ENCODE results near the gene EFHB. TPM values are rescaled to one million over a fixed set of nuclear protein-coding genes. Genes with fewer than 3 reads are reported as not detected.

EFHB gene
- total and polyA plus RNA-seq, 2 of the 13 experiments (the other 11 are each of a cell fraction or from before 2014, with no cell fraction given) = 0.15 to 0.42 TPM

DNA sequence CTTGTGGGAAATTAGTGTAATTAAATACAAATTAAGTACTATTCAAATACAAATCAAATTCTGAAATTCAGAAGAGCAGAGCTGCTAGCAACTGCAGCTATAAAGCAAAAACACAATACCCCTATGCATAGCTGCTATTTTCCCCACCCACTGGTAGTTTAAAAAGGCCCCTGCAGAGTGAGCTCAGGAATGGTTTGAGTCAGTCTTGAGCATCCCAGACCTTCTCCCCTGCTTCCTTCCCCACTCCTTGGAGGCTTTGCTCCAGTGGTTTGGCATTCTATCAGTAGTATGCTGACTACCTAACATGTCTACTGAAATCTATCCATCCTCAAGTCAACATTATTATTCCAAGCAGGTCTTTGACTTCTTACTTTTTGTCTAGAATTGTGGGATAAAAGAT is 53.0 kb downstream of the EFHB start (continued):
- no peak for TF ChIP-seq DNMT3B (CRISPR knock-in tag; conservative IDR thresholded peaks at IDR 0.05)

DNA sequence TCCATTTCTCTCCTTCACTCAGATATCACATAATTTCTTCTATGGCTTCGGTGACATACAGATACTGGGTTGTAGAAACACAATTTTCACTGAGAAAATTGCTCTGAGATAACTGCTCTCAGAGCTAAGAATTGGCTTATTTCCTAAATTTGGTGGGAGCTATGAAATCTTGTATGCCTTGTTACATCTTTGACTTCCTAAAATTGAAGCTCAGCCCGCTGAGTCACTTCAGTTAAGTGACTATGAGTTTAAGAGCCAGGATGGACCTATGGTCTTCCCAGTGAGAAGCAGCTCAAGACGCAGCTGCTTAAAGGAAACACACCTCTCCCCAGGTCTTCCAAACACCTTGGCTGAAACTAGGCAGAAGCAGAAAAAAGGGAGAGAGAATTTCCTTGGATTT is 56.4 kb downstream of the EFHB start:
- intact Hi-C loops (cut with micrococcal nuclease; ENCODE audit: unreplicated experiment) (no loop called here), in situ Hi-C loops (cut with HindIII; ENCODE audit: extremely low pct_ligation_motif_present, low pct_unique_long_range_greater_than_20kb) (no loop called here)
- H2AFZ ChIP-seq (ENCODE audit: low read length) = no peak overlapping the region
- CTCF ChIA-PET (ENCODE audit: low intra/inter-chr PET ratio, low total read pairs) = no interaction called here
- no peaks in the 10 kb centered on the region for H3K36me3 ChIP-seq (replicated peaks in 1 of 2; ENCODE audit: control insufficient read depth in 1 of 2, insufficient read depth in 2 of 2, low read length in 2 of 2)
- POLR2A ChIA-PET = no interaction called here
- FAIRE-seq (no peak), DNase-seq (ENCODE audit: low spot score) (no peak), ATAC-seq (no peak)
- TF ChIP-seq FOSL1 (CRISPR knock-in tag; IDR thresholded peaks at IDR 0.05; ENCODE audit: borderline replicate concordance) (no peak), PHB2 (IDR thresholded peaks at IDR 0.05; ENCODE audit: partially characterized antibody) (no peak), ZNF564 (CRISPR knock-in tag; IDR thresholded peaks at IDR 0.05) (no peak), RXRA (CRISPR knock-in tag; IDR thresholded peaks at IDR 0.05) (no peak), ZNF841 (CRISPR knock-in tag; IDR thresholded peaks at IDR 0.05; ENCODE audit: borderline replicate concordance) (no peak), PRMT3 (CRISPR knock-in tag; IDR thresholded peaks at IDR 0.05; ENCODE audit: borderline replicate concordance, low read depth) (no peak), REXO4 (CRISPR knock-in tag; IDR thresholded peaks at IDR 0.05; ENCODE audit: borderline replicate concordance) (no peak)
- TF ChIP-seq, protein P1, sequence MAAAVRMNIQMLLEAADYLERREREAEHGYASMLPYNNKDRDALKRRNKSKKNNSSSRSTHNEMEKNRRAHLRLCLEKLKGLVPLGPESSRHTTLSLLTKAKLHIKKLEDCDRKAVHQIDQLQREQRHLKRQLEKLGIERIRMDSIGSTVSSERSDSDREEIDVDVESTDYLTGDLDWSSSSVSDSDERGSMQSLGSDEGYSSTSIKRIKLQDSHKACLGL (CRISPR knock-in tag; IDR thresholded peaks at IDR 0.05) = no peak
- TF ChIP-seq, protein P2, sequence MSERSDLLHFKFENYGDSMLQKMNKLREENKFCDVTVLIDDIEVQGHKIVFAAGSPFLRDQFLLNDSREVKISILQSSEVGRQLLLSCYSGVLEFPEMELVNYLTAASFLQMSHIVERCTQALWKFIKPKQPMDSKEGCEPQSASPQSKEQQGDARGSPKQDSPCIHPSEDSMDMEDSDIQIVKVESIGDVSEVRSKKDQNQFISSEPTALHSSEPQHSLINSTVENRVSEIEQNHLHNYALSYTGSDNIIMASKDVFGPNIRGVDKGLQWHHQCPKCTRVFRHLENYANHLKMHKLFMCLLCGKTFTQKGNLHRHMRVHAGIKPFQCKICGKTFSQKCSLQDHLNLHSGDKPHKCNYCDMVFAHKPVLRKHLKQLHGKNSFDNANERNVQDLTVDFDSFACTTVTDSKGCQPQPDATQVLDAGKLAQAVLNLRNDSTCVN (CRISPR knock-in tag; IDR thresholded peaks at IDR 0.05; ENCODE audit: borderline replicate concordance) = no peak
- TF ChIP-seq, protein P3, sequence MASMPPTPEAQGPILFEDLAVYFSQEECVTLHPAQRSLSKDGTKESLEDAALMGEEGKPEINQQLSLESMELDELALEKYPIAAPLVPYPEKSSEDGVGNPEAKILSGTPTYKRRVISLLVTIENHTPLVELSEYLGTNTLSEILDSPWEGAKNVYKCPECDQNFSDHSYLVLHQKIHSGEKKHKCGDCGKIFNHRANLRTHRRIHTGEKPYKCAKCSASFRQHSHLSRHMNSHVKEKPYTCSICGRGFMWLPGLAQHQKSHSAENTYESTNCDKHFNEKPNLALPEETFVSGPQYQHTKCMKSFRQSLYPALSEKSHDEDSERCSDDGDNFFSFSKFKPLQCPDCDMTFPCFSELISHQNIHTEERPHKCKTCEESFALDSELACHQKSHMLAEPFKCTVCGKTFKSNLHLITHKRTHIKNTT (CRISPR knock-in tag; IDR thresholded peaks at IDR 0.05) = no peak
- TF ChIP-seq, protein P4, sequence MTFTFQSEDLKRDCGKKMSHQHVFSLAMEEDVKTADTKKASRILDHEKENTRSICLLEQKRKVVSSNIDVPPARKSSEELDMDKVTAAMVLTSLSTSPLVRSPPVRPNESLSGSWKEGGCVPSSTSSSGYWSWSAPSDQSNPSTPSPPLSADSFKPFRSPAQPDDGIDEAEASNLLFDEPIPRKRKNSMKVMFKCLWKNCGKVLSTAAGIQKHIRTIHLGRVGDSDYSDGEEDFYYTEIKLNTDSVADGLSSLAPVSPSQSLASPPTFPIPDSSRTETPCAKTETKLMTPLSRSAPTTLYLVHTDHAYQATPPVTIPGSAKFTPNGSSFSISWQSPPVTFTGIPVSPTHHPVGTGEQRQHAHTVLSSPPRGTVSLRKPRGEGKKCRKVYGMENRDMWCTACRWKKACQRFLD (CRISPR knock-in tag; IDR thresholded peaks at IDR 0.05; ENCODE audit: borderline replicate concordance) = no peak
- no peaks in the 10 kb centered on the region for H3K4me1 ChIP-seq (ENCODE audit: insufficient read depth, low read length)
- no peak overlapping the region for H3K9ac ChIP-seq (ENCODE audit: insufficient read depth, low read depth, low read length)
- H3K27me3 ChIP-seq (ENCODE audit: control insufficient read depth in 1 of 2, insufficient read depth in 2 of 2, low read length in 2 of 2) = no peaks in the 10 kb centered on the region
- H4K20me1 ChIP-seq (ENCODE audit: insufficient read depth, low read length) = no peaks in the 10 kb centered on the region
- no peaks in the 10 kb centered on the region for H3K9me3 ChIP-seq (ENCODE audit: low read length)
- H3K4me2 ChIP-seq (ENCODE audit: low read depth, low read length) = no peak overlapping the region
- no peak overlapping the region for H3K27ac ChIP-seq (ENCODE audit: extremely low read length, insufficient read depth, low read length)
- BruUV-seq (replicated peaks) = no TSS peak
- no peaks in the 10 kb centered on the region for H3K79me2 ChIP-seq (ENCODE audit: insufficient read depth, low read length)
- WGBS (ENCODE audit: low lambda C conversion rate) = 38% methylated on average over 3 of the region's 3 CpGs
- no peak overlapping the region for H3K4me3 ChIP-seq (replicated peaks in 1 of 3; ENCODE audit: insufficient read depth in 1 of 3, low read depth in 2 of 3, low read length in 3 of 3)

Data from HepG2 (cell line).